Measurements from ENCODE around the gene KNDC1.
"Not testable (repeated sequence)": the region's sequence is repeated elsewhere in the genome, so short reads cannot be mapped to it uniquely, and the experiment has no call there.

Gene KNDC1

GRCh38 chr10:133162910-133163856 lies 3.2 kb downstream of the KNDC1 start:
- DNase-seq, result no peak

GRCh38 chr10:133163889-133164815 lies 4.1 kb downstream of the KNDC1 start:
- DNase-seq, result no peak

- no peak for DNase-seq
Measured at GRCh38 chr10:133164816-133165555, 5.0 kb downstream of the KNDC1 start.

- no peak for DNase-seq
Measured at GRCh38 chr10:133165556-133166503, 5.8 kb downstream of the KNDC1 start.

- DNase-seq, result no peak
Measured at GRCh38 chr10:133166504-133166827, 6.4 kb downstream of the KNDC1 start.

- DNase-seq, result no peak
Measured at GRCh38 chr10:133166828-133167692, 7.0 kb downstream of the KNDC1 start.

GRCh38 chr10:133167693-133168616 lies 7.9 kb downstream of the KNDC1 start:
- no peak for DNase-seq

GRCh38 chr10:133168617-133169031 lies 8.6 kb downstream of the KNDC1 start:
- DNase-seq, result no peak

- DNase-seq, result no peak
Measured at GRCh38 chr10:133169173-133169947, 9.3 kb downstream of the KNDC1 start.

GRCh38 chr10:133170092-133170491 lies 10.1 kb downstream of the KNDC1 start:
- DNase-seq, result no peak

GRCh38 chr10:133173860-133174640 lies 14.0 kb downstream of the KNDC1 start:
- no peak for DNase-seq

GRCh38 chr10:133174689-133175263 lies 14.8 kb downstream of the KNDC1 start:
- no peak for DNase-seq

GRCh38 chr10:133175624-133176023 lies 15.6 kb downstream of the KNDC1 start:
- not testable (repeated sequence) for DNase-seq

- DNase-seq, result no peak
Measured at GRCh38 chr10:133176546-133176945, 16.5 kb downstream of the KNDC1 start.

GRCh38 chr10:133177380-133178157 lies 17.6 kb downstream of the KNDC1 start:
- no peak for DNase-seq

- no peak for DNase-seq
Measured at GRCh38 chr10:133178357-133179127, 18.5 kb downstream of the KNDC1 start.

Data from NCI-H1417 treated with DMSO at 0.1 percent for 48 hours (cell line).